ENCODE data around the gene AFAP1.

The AFAP1 gene

DNA sequence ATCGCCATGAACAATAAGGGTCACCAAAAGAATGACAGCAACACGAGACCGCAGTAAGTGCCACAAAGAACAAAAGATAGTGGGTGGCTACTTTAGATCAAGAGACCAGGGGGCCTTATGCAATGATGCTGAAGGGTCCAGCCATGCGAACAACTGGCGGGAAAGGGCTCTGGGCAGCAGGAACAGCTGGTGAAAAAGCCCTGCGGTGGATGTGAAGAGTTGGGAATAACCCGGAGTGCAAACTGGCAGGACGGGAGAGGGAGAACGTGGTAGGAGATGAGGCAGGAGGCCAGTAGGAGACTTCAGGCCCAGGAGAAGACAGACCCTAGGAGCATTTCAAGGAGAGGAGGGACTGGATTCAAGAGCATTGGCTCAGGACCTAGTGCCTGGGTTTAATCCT is 120.2 kb downstream of the AFAP1 start:
- no peaks in the 10 kb centered on the region for H3F3A ChIP-seq (ENCODE audit: low read depth)
- no peak overlapping the region for H3K4me3 ChIP-seq (ENCODE audit: low read length, poor library complexity, severe bottlenecking)
- no peaks in the 10 kb centered on the region for H3K27me3 ChIP-seq (ENCODE audit: insufficient read depth, low read length, poor library complexity, severe bottlenecking)
- no peaks in the 10 kb centered on the region for H3K4me1 ChIP-seq (ENCODE audit: insufficient read depth, low read length, poor library complexity, severe bottlenecking)
- no peak overlapping the region for H3K4me2 ChIP-seq (ENCODE audit: low read depth, low read length, poor library complexity, severe bottlenecking)
- no peak overlapping the region for H2AFZ ChIP-seq (ENCODE audit: low read length)
- H3K9ac ChIP-seq (ENCODE audit: low read depth, low read length, poor library complexity, severe bottlenecking): no peak overlapping the region
- H3K36me3 ChIP-seq (ENCODE audit: insufficient read depth, low read length): no peaks in the 10 kb centered on the region
- no peaks in the 10 kb centered on the region for H4K20me1 ChIP-seq (ENCODE audit: insufficient read depth, low read length, poor library complexity, severe bottlenecking)
- no peaks in the 10 kb centered on the region for H3K79me2 ChIP-seq (ENCODE audit: insufficient read depth, low read length)
- TF ChIP-seq, protein P1, sequence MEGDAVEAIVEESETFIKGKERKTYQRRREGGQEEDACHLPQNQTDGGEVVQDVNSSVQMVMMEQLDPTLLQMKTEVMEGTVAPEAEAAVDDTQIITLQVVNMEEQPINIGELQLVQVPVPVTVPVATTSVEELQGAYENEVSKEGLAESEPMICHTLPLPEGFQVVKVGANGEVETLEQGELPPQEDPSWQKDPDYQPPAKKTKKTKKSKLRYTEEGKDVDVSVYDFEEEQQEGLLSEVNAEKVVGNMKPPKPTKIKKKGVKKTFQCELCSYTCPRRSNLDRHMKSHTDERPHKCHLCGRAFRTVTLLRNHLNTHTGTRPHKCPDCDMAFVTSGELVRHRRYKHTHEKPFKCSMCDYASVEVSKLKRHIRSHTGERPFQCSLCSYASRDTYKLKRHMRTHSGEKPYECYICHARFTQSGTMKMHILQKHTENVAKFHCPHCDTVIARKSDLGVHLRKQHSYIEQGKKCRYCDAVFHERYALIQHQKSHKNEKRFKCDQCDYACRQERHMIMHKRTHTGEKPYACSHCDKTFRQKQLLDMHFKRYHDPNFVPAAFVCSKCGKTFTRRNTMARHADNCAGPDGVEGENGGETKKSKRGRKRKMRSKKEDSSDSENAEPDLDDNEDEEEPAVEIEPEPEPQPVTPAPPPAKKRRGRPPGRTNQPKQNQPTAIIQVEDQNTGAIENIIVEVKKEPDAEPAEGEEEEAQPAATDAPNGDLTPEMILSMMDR (conservative IDR thresholded peaks at IDR 0.05; ENCODE audit: low read length): no peak
- TF ChIP-seq EZH2phosphoT487 (IDR thresholded peaks at IDR 0.05; ENCODE audit: borderline replicate concordance): no peak
- no peaks in the 10 kb centered on the region for H3K9me2 ChIP-seq (replicated peaks; ENCODE audit: low read depth, low read length)
- H3K9me3 ChIP-seq (ENCODE audit: insufficient read depth, low read depth, low read length): no peaks in the 10 kb centered on the region; the same call in 1 of the 2 replicates

DNA sequence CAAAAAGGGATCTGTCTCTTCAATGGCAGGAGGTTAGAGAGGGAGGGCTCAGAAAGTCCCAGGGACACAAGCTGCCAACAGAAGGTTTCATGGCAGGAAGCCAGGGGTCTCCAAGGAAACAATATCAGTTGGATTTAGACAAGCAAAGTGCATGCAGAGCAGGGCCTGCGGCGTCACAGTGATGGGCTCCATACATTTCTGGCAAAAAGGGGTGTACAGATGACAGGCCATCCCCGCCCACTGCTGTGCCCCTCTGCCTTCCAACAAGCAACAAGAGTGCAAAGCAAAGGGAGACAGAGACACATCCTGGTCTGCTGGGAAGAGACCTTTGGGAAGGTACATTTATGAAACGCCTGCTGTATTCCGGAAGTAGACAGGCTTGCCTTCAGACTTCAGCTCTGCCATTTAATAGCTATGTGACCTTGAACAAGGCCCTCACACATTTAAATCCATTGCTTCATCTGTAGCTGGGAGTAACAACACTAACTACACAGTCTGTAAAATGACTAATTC is 121.2 kb downstream of the AFAP1 start:
- Histone ChIP-seq H3K9me2 (replicated peaks; ENCODE audit: low read depth, low read length) (no peaks in the 10 kb centered on the region), H3K4me2 (ENCODE audit: low read depth, low read length, poor library complexity, severe bottlenecking) (no peak overlapping the region), H3K4me3 (ENCODE audit: low read length, poor library complexity, severe bottlenecking) (no peak overlapping the region), H3K9ac (ENCODE audit: low read depth, low read length, poor library complexity, severe bottlenecking) (no peak overlapping the region), H3K79me2 (ENCODE audit: insufficient read depth, low read length) (no peaks in the 10 kb centered on the region), H3K36me3 (ENCODE audit: insufficient read depth, low read length) (no peaks in the 10 kb centered on the region), H3K27me3 (ENCODE audit: insufficient read depth, low read length, poor library complexity, severe bottlenecking) (no peaks in the 10 kb centered on the region), H4K20me1 (ENCODE audit: insufficient read depth, low read length, poor library complexity, severe bottlenecking) (no peaks in the 10 kb centered on the region), H3K4me1 (ENCODE audit: insufficient read depth, low read length, poor library complexity, severe bottlenecking) (no peaks in the 10 kb centered on the region), H3K9me3 (ENCODE audit: insufficient read depth, low read depth, low read length) (no peaks in the 10 kb centered on the region; the same call in 1 of the 2 replicates), H3F3A (ENCODE audit: low read depth) (no peaks in the 10 kb centered on the region), H2AFZ (ENCODE audit: low read length) (no peak overlapping the region)
- TF ChIP-seq, protein P1 (conservative IDR thresholded peaks at IDR 0.05; ENCODE audit: low read length): no peak
- no peak for TF ChIP-seq EZH2phosphoT487 (IDR thresholded peaks at IDR 0.05; ENCODE audit: borderline replicate concordance)

DNA sequence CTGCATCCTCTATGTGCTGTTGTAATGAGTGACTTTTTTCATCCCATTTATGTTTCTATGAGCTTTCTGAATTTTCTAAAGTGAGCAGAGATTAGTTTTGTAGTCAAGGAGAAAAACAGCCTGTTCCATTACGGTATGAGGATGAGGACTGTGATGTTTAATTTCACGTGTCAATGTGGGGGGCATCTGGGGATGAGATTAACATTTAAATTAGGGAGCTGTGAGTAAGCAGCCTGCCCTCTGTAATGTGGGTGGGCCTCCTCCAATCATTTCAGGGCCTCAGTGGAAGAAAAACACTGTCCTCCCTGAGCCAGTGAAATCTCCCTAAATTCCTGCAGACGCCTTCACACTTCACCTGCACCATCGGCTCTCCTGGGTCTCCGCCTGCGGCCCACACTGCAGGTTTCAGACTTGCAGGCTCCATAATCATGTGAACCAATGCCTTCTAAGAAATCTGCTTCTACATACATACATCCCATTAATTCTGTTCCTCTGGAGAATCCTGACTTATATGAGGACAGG is 121.7 kb downstream of the AFAP1 start:
- Histone ChIP-seq H3F3A (ENCODE audit: low read depth) (no peaks in the 10 kb centered on the region), H3K9ac (ENCODE audit: low read depth, low read length, poor library complexity, severe bottlenecking) (no peak overlapping the region), H3K4me2 (ENCODE audit: low read depth, low read length, poor library complexity, severe bottlenecking) (no peak overlapping the region), H3K4me3 (ENCODE audit: low read length, poor library complexity, severe bottlenecking) (no peak overlapping the region), H4K20me1 (ENCODE audit: insufficient read depth, low read length, poor library complexity, severe bottlenecking) (no peaks in the 10 kb centered on the region), H3K36me3 (ENCODE audit: insufficient read depth, low read length) (no peaks in the 10 kb centered on the region), H2AFZ (ENCODE audit: low read length) (no peak overlapping the region), H3K27me3 (ENCODE audit: insufficient read depth, low read length, poor library complexity, severe bottlenecking) (no peaks in the 10 kb centered on the region), H3K4me1 (ENCODE audit: insufficient read depth, low read length, poor library complexity, severe bottlenecking) (no peaks in the 10 kb centered on the region), H3K79me2 (ENCODE audit: insufficient read depth, low read length) (no peaks in the 10 kb centered on the region), H3K9me3 (ENCODE audit: insufficient read depth, low read depth, low read length) (no peaks in the 10 kb centered on the region; the same call in 1 of the 2 replicates), H3K9me2 (replicated peaks; ENCODE audit: low read depth, low read length) (no peaks in the 10 kb centered on the region)
- TF ChIP-seq, protein P1 (conservative IDR thresholded peaks at IDR 0.05; ENCODE audit: low read length): no peak

Measured in Loucy (cell line).